ENCODE measurements around the gene ZNF664.

Gene ZNF664

GRCh38 chr12:123972457-123973401, at the start of gene ZNF664, which contains the start of gene CCDC92:
Gene ZNF664, plus strand, starts transcription at chr12:123973215. Its CDS starts 38,930 bp downstream, at chr12:124012145.
Gene CCDC92, minus strand, starts transcription at chr12:123972831. Its CDS starts 28,526 bp downstream, at chr12:123944305.
- peak; percentile 73 for DNase-seq

- DNase-seq = no peak
Observed at GRCh38 chr12:123923927-123924326, 49.1 kb upstream of the ZNF664 start.

- no peak for DNase-seq
Observed at GRCh38 chr12:123924539-123924938, 48.5 kb upstream of the ZNF664 start.

GRCh38 chr12:123928274-123928865, 44.6 kb upstream of the ZNF664 start:
- no peak for DNase-seq

GRCh38 chr12:123928897-123929296, 44.1 kb upstream of the ZNF664 start:
- DNase-seq = no peak

GRCh38 chr12:123929946-123930583, 43.0 kb upstream of the ZNF664 start:
- no peak for DNase-seq

- DNase-seq = no peak
Observed at GRCh38 chr12:123931686-123932321, 41.2 kb upstream of the ZNF664 start.

- DNase-seq = no peak
Observed at GRCh38 chr12:123933214-123933613, 39.8 kb upstream of the ZNF664 start.

GRCh38 chr12:123934016-123934620, 38.9 kb upstream of the ZNF664 start:
- DNase-seq = no peak

- no peak for DNase-seq
Observed at GRCh38 chr12:123934829-123935228, 38.2 kb upstream of the ZNF664 start.

- DNase-seq = no peak
Observed at GRCh38 chr12:123935956-123936355, 37.1 kb upstream of the ZNF664 start.

GRCh38 chr12:123936471-123936870, 36.5 kb upstream of the ZNF664 start:
- DNase-seq = no peak

GRCh38 chr12:123936956-123937706, 35.9 kb upstream of the ZNF664 start:
- DNase-seq = no peak

- DNase-seq = no peak
Observed at GRCh38 chr12:123937707-123938591, 35.1 kb upstream of the ZNF664 start.

GRCh38 chr12:123938679-123939480, 34.1 kb upstream of the ZNF664 start:
- no peak for DNase-seq

- DNase-seq = no peak
Observed at GRCh38 chr12:123939716-123940626, 33.0 kb upstream of the ZNF664 start.

GRCh38 chr12:123940627-123940966, 32.4 kb upstream of the ZNF664 start:
- no peak for DNase-seq

GRCh38 chr12:123941000-123941399, 32.0 kb upstream of the ZNF664 start:
- no peak for DNase-seq

Data from NCI-H446 treated with DMSO at 0.1 percent for 48 hours (cell line).